Esophagus (tissue), 2 donors: ENCODE results near the gene ABRACL. TPM values are rescaled to one million over a fixed set of nuclear protein-coding genes. Genes with fewer than 3 reads are reported as not detected.
A peak's percentile ranks its signal among the peaks of the same experiment; 100 is the strongest.

ENCODE experiments used
- H3K27ac ChIP-seq, 2 donors: one replicate each; pipeline ENCODE4 v1.5.1; 2013; ENCODE audit warnings: low read depth in 2 of 2, mild to moderate bottlenecking in 2 of 2, inconsistent platforms in 1 of 2, low read length in 1 of 2, moderate library complexity in 1 of 2
- H3K27me3 ChIP-seq, 2 donors: one replicate each; pipeline ENCODE4 v1.6.1; 2013; ENCODE audit warnings: low read length in 2 of 2, control low read depth in 1 of 2, mild to moderate bottlenecking in 1 of 2; ENCODE audit not compliant: insufficient read depth in 2 of 2, control insufficient read depth in 1 of 2
- H3K36me3 ChIP-seq, 2 donors: one replicate each; pipeline ENCODE4 v1.6.1; 2013; ENCODE audit warnings: low read length in 1 of 2; ENCODE audit not compliant: control insufficient read depth in 2 of 2, insufficient read depth in 2 of 2
- H3K4me1 ChIP-seq, 2 donors: one replicate each; pipeline ENCODE4 v1.6.1; 2013; ENCODE audit warnings: low read length in 1 of 2; ENCODE audit not compliant: control insufficient read depth in 2 of 2, insufficient read depth in 2 of 2
- H3K4me3 ChIP-seq, 2 donors: one replicate each; pipeline ENCODE4 v1.5.1; 2013; ENCODE audit warnings: low read length in 2 of 2, mild to moderate bottlenecking in 2 of 2, low read depth in 1 of 2, moderate library complexity in 1 of 2
- H3K9me3 ChIP-seq, 2 donors: one replicate each; pipeline ENCODE4 v1.6.1; 2013; ENCODE audit warnings: mild to moderate bottlenecking in 2 of 2, low read depth in 1 of 2, low read length in 1 of 2, moderate library complexity in 1 of 2; ENCODE audit not compliant: control insufficient read depth in 2 of 2, insufficient read depth in 1 of 2
- WGBS, 2 donors: extraction: QIAGEN DNeasy Blood & Tissue Kit; methylation state at CpG; one replicate each; pipeline ENCODE4 v1.1.7; 2013; 5-methylcytosine and 5-hydroxymethylcytosine counted together
- polyA plus RNA-seq, 2 donors: library from polyadenylated mRNA; stranded (reverse); fragments of 200-250 nt; gene quantifications; one replicate each; pipeline ENCODE4 v1.2.3, GENCODE V29; 2013
- donor health status: healthy with polysubstance abuse.
- donor health status: Bipolar disorder and iron deficiency.

ABRACL gene
- 10 to 100 TPM; 54.0 to 58.9 TPM for polyA plus RNA-seq

DNA sequence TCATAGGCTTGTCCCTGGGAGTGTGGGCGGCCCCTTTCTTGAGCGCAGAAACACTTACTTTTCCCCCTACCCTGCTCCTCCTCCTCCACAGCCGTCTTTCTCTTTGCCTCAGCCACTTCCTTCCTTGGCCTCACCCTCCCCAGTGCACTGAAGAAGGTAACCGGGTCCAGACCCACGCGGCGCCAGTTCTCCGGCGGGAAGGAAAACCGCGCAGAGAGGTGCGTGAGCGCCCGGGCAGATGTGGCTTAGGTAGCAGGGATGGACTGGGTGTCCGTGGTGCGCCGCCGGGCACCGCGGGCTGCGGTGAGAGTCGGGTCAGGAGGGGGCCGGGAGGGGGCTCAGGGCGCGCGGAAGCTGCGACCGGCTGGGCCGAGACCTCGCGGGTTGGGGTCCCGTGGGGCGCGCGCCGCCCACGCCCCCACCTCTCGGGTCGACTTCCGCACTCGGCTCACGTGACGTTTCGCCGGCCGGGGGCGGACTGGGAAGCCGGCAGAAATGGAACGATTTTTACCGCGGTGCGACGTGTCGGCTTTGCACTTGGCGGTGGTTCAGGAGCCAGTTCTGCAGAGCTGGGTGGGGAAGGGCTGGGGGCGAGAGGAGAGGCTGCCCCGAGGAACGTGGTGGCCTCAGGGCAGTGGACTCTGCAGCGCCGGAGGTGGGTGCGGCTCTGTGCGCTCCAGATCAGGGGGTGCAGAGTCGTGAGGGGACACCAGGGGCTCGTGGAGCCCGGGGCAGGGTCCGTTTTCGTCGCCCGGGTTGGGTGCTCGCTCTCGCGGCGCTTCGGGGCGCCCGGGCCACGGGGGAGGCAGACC lies at the start of gene ABRACL:
ABRACL (plus strand) TSS at position 88 of the 812 bp plus-strand sequence. CDS start 5,416 bp downstream, outside the sequence.
- no peaks in the 10 kb centered on the region for H3K9me3 ChIP-seq
- 0 to 1% methylated on average over 77 of the region's 77 CpGs for WGBS, 2 donors
- H3K36me3 ChIP-seq = no peaks in the 10 kb centered on the region
- H3K4me1 ChIP-seq = peaks cover 0 to 8% of the 10 kb centered on the region in 2 donors
- no peaks in the 10 kb centered on the region for H3K27me3 ChIP-seq
- H3K27ac ChIP-seq = peak within 1 kb of the TSS; percentile 78 to 80
- H3K4me3 ChIP-seq = peak within 1 kb of the TSS; percentile 88 to 91

DNA sequence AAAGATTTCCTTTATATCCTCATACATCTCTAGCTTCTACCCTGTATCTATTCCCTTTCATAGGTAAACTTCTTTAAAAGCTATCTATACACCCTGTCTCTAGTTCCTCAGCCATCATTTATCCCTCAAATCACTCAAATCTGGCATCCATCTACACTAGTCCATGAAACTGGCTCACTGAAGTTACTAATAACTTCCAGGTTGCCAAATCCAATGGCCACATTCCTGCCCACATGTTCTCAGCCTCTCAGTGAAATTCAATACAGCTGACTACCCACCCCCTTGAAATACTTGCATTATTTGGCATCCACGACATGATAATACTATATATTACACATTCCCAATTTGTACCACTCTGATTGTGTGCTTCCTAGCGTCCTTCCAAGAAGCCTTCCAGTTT lies 49.2 kb upstream of the ABRACL start:
- no peaks in the 10 kb centered on the region for H3K27me3 ChIP-seq
- H3K4me3 ChIP-seq = no peak overlapping the region
- no peaks in the 10 kb centered on the region for H3K36me3 ChIP-seq
- 74 to 88% methylated on average over 2 of the region's 2 CpGs for WGBS, 2 donors
- H3K27ac ChIP-seq = no peak overlapping the region
- peaks cover 0 to 4% of the 10 kb centered on the region in 2 donors for H3K4me1 ChIP-seq
- H3K9me3 ChIP-seq = no peaks in the 10 kb centered on the region

- 93 to 94% methylated on average over 5 of the region's 5 CpGs for WGBS, 2 donors
- Histone ChIP-seq H3K9me3 (no peaks in the 10 kb centered on the region), H3K27ac (no peak overlapping the region), H3K4me1 (peaks cover 0 to 5% of the 10 kb centered on the region in 2 donors), H3K27me3 (no peaks in the 10 kb centered on the region), H3K4me3 (no peak overlapping the region), H3K36me3 (no peaks in the 10 kb centered on the region)
Observed at GRCh38 chr6:138979813-138980668, 48.5 kb upstream of the ABRACL start.

DNA sequence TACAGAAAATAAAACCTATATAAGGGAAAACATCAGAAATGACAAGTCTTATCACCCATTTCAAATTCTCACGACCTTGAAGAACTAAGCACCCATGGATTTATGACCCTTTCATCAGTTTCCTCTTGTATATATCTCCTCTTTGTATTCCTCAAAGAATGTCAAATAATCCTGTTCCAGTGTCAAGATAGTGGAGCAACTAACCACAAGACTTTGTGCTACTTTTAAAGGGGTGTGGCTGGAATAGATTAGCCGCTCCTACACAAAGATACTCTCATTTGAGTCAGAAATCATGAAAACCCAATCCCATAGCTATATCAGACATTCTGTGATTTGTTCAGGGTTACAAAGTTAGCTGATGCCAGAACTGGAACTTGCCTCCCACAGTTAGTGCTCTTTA lies 47.1 kb upstream of the ABRACL start:
- H3K4me1 ChIP-seq = peaks cover 0 to 5% of the 10 kb centered on the region in 2 donors

DNA sequence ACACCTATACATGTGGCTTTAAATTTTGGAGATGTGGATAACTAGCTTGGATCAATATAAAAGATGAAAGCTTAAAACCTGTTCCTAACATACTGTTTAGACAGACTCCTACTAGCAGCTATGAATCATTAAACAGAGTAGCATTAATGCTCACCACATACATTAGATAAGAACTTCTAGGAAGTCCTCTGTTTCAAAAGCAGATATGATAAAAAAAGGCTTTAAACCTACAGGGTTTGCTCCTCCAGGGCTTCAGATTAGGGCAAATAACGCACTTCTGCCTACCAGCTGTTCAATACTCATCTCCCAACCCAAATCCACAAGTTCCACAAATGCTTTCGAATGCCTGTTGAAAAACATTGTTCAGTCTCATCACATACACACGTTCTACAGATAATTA lies 42.0 kb upstream of the ABRACL start:
- 8 to 13% methylated on average over 3 of the region's 3 CpGs for WGBS, 2 donors
- peaks cover 0 to 3% of the 10 kb centered on the region in 2 donors for H3K4me1 ChIP-seq
- H3K36me3 ChIP-seq = no peaks in the 10 kb centered on the region
- no peaks in the 10 kb centered on the region for H3K27me3 ChIP-seq
- peak overlapping the region; percentile 3 to 76 for H3K4me3 ChIP-seq
- no peak overlapping the region for H3K27ac ChIP-seq
- no peaks in the 10 kb centered on the region for H3K9me3 ChIP-seq

More for the DNA sequence above, 47.1 kb upstream of the ABRACL start:
- Histone ChIP-seq H3K9me3 (no peaks in the 10 kb centered on the region), H3K27me3 (no peaks in the 10 kb centered on the region), H3K4me3 (no peak overlapping the region), H3K27ac (no peak overlapping the region), H3K36me3 (no peaks in the 10 kb centered on the region)
- 58 to 69% methylated on average over 2 of the region's 2 CpGs for WGBS, 2 donors

DNA sequence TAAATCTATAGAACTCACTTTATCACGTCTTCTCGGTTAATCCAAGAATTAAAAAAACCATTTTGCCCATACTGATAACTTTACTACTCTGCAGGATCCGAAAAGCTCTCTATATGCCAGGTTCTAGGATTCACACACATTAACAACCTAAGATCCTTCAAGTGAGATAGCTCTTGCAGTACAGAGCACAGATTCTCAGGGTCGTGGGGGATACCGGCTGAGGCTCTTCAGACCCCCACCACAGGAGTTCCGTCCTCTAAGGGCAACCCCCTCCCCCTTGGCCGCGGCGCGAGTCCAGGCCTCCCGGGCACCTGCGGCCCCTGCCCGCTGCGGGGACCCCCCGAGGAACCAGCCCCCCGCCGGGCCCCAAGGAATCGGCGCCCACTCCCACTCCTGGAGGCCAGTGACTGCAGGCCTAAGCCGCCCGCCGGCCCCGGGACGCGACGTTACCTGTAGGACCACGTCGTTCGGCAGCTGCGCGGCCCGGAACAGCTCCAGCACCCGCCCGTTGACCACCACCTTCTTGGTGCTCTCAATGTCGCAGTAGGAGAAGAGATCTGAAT lies 41.4 kb upstream of the ABRACL start:
- Histone ChIP-seq H3K4me1 (peaks cover 0 to 3% of the 10 kb centered on the region in 2 donors), H3K9me3 (no peaks in the 10 kb centered on the region), H3K4me3 (peak overlapping the region; percentile 76 to 87), H3K27me3 (no peaks in the 10 kb centered on the region), H3K36me3 (no peaks in the 10 kb centered on the region), H3K27ac (peak overlapping the region; percentile 86 to 89)
- 0 to 1% methylated on average over 28 to 35 of the region's 35 CpGs for WGBS, 2 donors

DNA sequence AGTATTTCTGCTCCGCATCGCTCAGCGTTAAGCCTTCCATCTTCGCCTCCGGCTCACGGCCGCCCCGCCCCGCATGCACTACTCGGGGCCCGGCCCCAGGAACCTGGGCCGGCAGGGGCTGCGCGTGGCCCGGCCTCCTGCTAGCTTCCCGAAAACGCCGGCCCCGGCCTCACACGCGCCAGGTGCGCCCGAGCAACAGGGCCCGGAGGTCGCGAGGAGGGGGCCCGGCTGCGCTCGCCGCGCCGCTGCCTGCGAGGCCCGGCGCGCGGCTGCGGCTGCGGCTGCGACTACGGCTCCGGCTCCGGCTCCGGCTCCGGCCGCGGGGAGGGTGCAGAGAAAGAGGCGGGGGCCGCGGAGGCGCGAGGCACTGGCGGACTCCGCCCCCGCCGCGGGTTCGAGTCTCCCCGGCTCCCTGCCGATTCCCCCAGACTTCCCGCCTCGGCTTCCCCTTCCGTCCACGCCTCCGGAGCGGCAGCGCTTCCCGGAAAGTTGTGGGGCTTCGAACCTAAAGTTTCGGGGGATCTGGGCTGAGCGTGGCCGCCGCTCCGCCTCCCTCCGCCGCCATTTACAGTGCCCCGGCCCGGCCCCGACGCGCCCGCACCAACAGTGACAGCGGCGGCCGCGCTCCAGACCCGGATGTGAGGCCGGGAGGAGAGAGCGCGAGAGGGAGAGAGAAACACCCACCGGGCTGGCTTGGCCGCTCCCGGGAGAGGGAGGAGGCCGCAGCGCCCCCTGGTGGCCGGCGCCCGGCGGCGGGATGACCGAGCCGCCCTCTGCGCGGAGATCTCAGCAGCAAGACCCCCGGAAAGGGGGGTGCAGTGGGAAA lies 40.7 kb upstream of the ABRACL start, which contains the start of gene REPS1:
REPS1 (minus strand) TSS at position 611 of the 826 bp plus-strand sequence; CDS start at position 40, 571 bp downstream.
- Histone ChIP-seq H3K36me3 (no peaks in the 10 kb centered on the region), H3K4me1 (peaks cover 0 to 3% of the 10 kb centered on the region in 2 donors), H3K27ac (peak within 1 kb of the TSS; percentile 86 to 89), H3K27me3 (no peaks in the 10 kb centered on the region), H3K9me3 (no peaks in the 10 kb centered on the region), H3K4me3 (peak within 1 kb of the TSS; percentile 76 to 87)
- WGBS, 2 donors = 0 to 1% methylated on average over 80 to 105 of the region's 105 CpGs

DNA sequence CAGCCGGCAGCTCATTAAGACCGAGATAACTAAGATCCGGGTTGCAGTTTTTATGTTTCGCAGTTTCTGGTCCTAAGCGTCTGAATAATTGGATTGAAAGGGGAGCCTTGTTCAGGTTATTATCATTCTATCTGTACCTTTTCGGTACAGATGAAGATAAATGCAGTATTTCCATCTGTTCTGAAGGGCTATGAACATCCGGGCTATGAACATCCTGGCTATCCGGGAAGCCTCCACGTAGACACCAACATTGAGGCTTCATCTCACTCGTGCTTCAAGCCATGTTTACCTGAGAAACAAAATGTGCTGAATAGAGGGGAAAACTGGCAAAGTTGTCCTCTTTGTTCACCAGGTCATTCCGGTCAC lies 40.1 kb upstream of the ABRACL start:
- H3K4me3 ChIP-seq = peak overlapping the region; percentile 76 to 87
- peak overlapping the region in 1 of 2 donors; percentile 15 for H3K27ac ChIP-seq
- H3K4me1 ChIP-seq = peaks cover 0 to 3% of the 10 kb centered on the region in 2 donors
- H3K27me3 ChIP-seq = no peaks in the 10 kb centered on the region
- 7 to 8% methylated on average over 11 of the region's 11 CpGs for WGBS, 2 donors
- no peaks in the 10 kb centered on the region for H3K36me3 ChIP-seq
- no peaks in the 10 kb centered on the region for H3K9me3 ChIP-seq
